PC-9 (cell line): ENCODE measurements around the gene ANKIB1. TPM values are rescaled to one million over a fixed set of nuclear protein-coding genes. Genes with fewer than 3 reads are reported as not detected.

Experiments used
- BruUV-seq: library from RNA; stranded (reverse); fragments of 400-500 nt; replicated peaks from 2 replicates; lab custom pipeline; 2021; lab: Mats Ljungman, UMichigan
- CTCF ChIA-PET: fragments of 300-600 bp; sonication (Branson Sonifier 250); formaldehyde crosslinking; loops from one replicate; lab custom pipeline; 2022; ENCODE audit warnings: antibody characterized with exemption; lab: Charles Lee
- POLR2A ChIA-PET: fragments of 300-600 bp; sonication (Branson Sonifier 250); formaldehyde crosslinking; loops from one replicate; lab custom pipeline; 2022; ENCODE audit warnings: antibody characterized with exemption; ENCODE audit not compliant: unreplicated experiment; lab: Charles Lee
- DNase-seq, 2 experiments: peaks; one replicate each; pipeline versions ENCODE4 v3.0.0 to v3.0.0-alpha.2; 2015 to 2022; ENCODE audit warnings: mixed read lengths in 1 of 2
- H2AFZ ChIP-seq: fragments of 200-600 bp; sonication (generic); 2 replicates; pipeline ENCODE4 v1.8.1; 2017; ENCODE audit warnings: antibody characterized with exemption
- H3F3A ChIP-seq: fragments of 200-600 bp; sonication (generic); 2 replicates; pipeline ENCODE4 v1.8.1; 2017; ENCODE audit warnings: antibody characterized with exemption, mild to moderate bottlenecking, low read depth; ENCODE audit not compliant: insufficient read depth
- H3K27ac ChIP-seq: fragments of 200-600 bp; sonication (generic); 2 replicates; pipeline ENCODE4 v1.6.1; 2016; ENCODE audit warnings: mixed run types
- H3K27me3 ChIP-seq: fragments of 200-600 bp; sonication (generic); 2 replicates; pipeline ENCODE4 v1.6.1; 2016; ENCODE audit warnings: low read depth, mixed run types; ENCODE audit not compliant: insufficient read depth
- H3K36me3 ChIP-seq: fragments of 200-600 bp; sonication (generic); 2 replicates; pipeline ENCODE4 v1.6.1; 2016; ENCODE audit warnings: low read depth, mixed run types
- H3K4me1 ChIP-seq: fragments of 200-600 bp; sonication (generic); replicated peaks from 2 replicates; pipeline ENCODE4 v1.6.1; 2016; ENCODE audit warnings: mixed run types; ENCODE audit not compliant: insufficient read depth
- H3K4me2 ChIP-seq: fragments of 200-600 bp; sonication (generic); 2 replicates; pipeline ENCODE4 v1.6.1; 2017; ENCODE audit warnings: mixed run types
- H3K4me3 ChIP-seq: fragments of 200-600 bp; sonication (generic); 2 replicates; pipeline ENCODE4 v1.6.1; 2016; ENCODE audit warnings: mixed run types
- H3K79me2 ChIP-seq: fragments of 200-600 bp; sonication (generic); 2 replicates; pipeline ENCODE4 v1.6.1; 2017; ENCODE audit warnings: low read depth, mixed run types
- H3K9me2 ChIP-seq: fragments of 200-600 bp; sonication (generic); 2 replicates; pipeline ENCODE4 v1.8.1; 2017; ENCODE audit warnings: mild to moderate bottlenecking; ENCODE audit not compliant: insufficient read depth
- H3K9me3 ChIP-seq: fragments of 200-600 bp; sonication (generic); 2 replicates; pipeline ENCODE4 v1.8.1; 2016; ENCODE audit warnings: low read depth; ENCODE audit not compliant: insufficient read depth
- H4K20me1 ChIP-seq: fragments of 200-600 bp; sonication (generic); 2 replicates; pipeline ENCODE4 v1.8.1; 2017; ENCODE audit not compliant: insufficient read depth
- CTCF ChIP-seq: fragments of 200-600 bp; sonication (generic); conservative IDR thresholded peaks from 2 replicates; pipeline ENCODE4 v1.6.1; 2017; ENCODE audit warnings: mixed run types, antibody characterized with exemption, mild to moderate bottlenecking, moderate library complexity
- EZH2 ChIP-seq: fragments of 200-600 bp; sonication (generic); IDR thresholded peaks from 2 replicates; pipeline ENCODE4 v1.8.0; 2017; ENCODE audit warnings: antibody characterized with exemption, low read depth
- intact Hi-C: fragments of 100-400 bp; cut with micrococcal nuclease; formaldehyde crosslinking; loops from one replicate; pipeline ENCODE4 v1.10.0; 2022; ENCODE audit not compliant: unreplicated experiment
- total RNA-seq: library from RNA; stranded (reverse); gene quantifications from 2 replicates; pipeline ENCODE4 v1.2.3, GENCODE V29; 2021

The ANKIB1 gene
- total RNA-seq, 1 experiment from 2014 or later: 116 TPM

- Histone ChIP-seq H3K4me1 (no peaks in the 10 kb centered on the region), H3K4me3 (no peak overlapping the region), H3K27me3 (no peaks in the 10 kb centered on the region), H2AFZ (no peak overlapping the region), H3K9me3 (no peaks in the 10 kb centered on the region), H3K79me2 (peaks cover 31% of the 10 kb centered on the region), H3K4me2 (no peak overlapping the region), H3K36me3 (no peaks in the 10 kb centered on the region; the same call in 1 of the 2 replicates), H4K20me1 (peaks cover 8% of the 10 kb centered on the region; the same call in 1 of the 2 replicates), H3F3A (no peaks in the 10 kb centered on the region), H3K27ac (no peak overlapping the region), H3K9me2 (no peaks in the 10 kb centered on the region)
- TF ChIP-seq CTCF (no peak), EZH2 (no peak)
- POLR2A ChIA-PET: no interaction called here
- CTCF ChIA-PET: no interaction called here
- DNase-seq: no peak
- BruUV-seq: no TSS peak
- intact Hi-C loops: no loop called here
Observed at GRCh38 chr7:92281031-92281430, 35.3 kb downstream of the ANKIB1 start.

- H3K79me2 ChIP-seq: peaks cover 29% of the 10 kb centered on the region
Observed at GRCh38 chr7:92282221-92282814, 36.5 kb downstream of the ANKIB1 start.

GRCh38 chr7:92282930-92283329, 37.2 kb downstream of the ANKIB1 start:
- intact Hi-C loops: no loop called here
- BruUV-seq: no TSS peak
- CTCF ChIA-PET: no interaction called here

More at GRCh38 chr7:92282221-92282814, 36.5 kb downstream of the ANKIB1 start:
- no peak for DNase-seq
- CTCF ChIA-PET: no interaction called here
- H3K4me3 ChIP-seq: no peak overlapping the region
- H3K36me3 ChIP-seq: no peaks in the 10 kb centered on the region
- no TSS peak for BruUV-seq
- H2AFZ ChIP-seq: no peak overlapping the region
- no peak overlapping the region for H3K27ac ChIP-seq
- H3K9me3 ChIP-seq: no peaks in the 10 kb centered on the region
- no peaks in the 10 kb centered on the region for H3K4me1 ChIP-seq
- no peaks in the 10 kb centered on the region for H3F3A ChIP-seq
- H3K27me3 ChIP-seq: no peaks in the 10 kb centered on the region
- H4K20me1 ChIP-seq: peaks cover 8% of the 10 kb centered on the region; the same call in 1 of the 2 replicates
- no peak overlapping the region for H3K4me2 ChIP-seq
- intact Hi-C loops: no loop called here
- POLR2A ChIA-PET: no interaction called here
- H3K9me2 ChIP-seq: no peaks in the 10 kb centered on the region
- no peak for TF ChIP-seq EZH2
- no peak for TF ChIP-seq CTCF

More at GRCh38 chr7:92282930-92283329, 37.2 kb downstream of the ANKIB1 start:
- H3K9me3 ChIP-seq: no peaks in the 10 kb centered on the region
- no peaks in the 10 kb centered on the region for H3K9me2 ChIP-seq
- H3K79me2 ChIP-seq: peaks cover 24% of the 10 kb centered on the region
- H3K4me3 ChIP-seq: no peak overlapping the region
- H3K27ac ChIP-seq: no peak overlapping the region
- peaks cover 8% of the 10 kb centered on the region for H4K20me1 ChIP-seq
- H3K4me2 ChIP-seq: no peak overlapping the region
- POLR2A ChIA-PET: no interaction called here
- H3K4me1 ChIP-seq: no peaks in the 10 kb centered on the region
- DNase-seq: no peak
- no peak overlapping the region for H2AFZ ChIP-seq
- H3K27me3 ChIP-seq: no peaks in the 10 kb centered on the region
- TF ChIP-seq EZH2 (no peak), CTCF (no peak)
- no peaks in the 10 kb centered on the region for H3K36me3 ChIP-seq
- no peaks in the 10 kb centered on the region for H3F3A ChIP-seq
